Stimulated activated naive CD8-positive, alpha-beta T cell treated with anti-CD3 and anti-CD28 coated beads, Interleukin-15, Interleukin-2, amounts not matched to agents 100 ng/mL and 50 ng/mL, for 24 hours (primary cell): ENCODE results near the gene LYZL2.

ENCODE experiments used
- H3K27ac Mint-ChIP-seq: one replicate; pipeline ENCODE4 v1.8.0; 2021; ENCODE audit warnings: mild to moderate bottlenecking, mixed read lengths
- H3K27me3 Mint-ChIP-seq: one replicate; pipeline ENCODE4 v1.8.0; 2021; ENCODE audit warnings: mixed read lengths
- H3K36me3 Mint-ChIP-seq: one replicate; pipeline ENCODE4 v1.8.0; 2021; ENCODE audit warnings: low read depth, mixed read lengths
- H3K4me1 Mint-ChIP-seq: one replicate; pipeline ENCODE4 v1.8.0; 2021; ENCODE audit warnings: low read depth, mixed read lengths
- H3K4me3 Mint-ChIP-seq: one replicate; pipeline ENCODE4 v1.8.0; 2021; ENCODE audit warnings: mild to moderate bottlenecking, mixed read lengths
- H3K9me3 Mint-ChIP-seq: one replicate; pipeline ENCODE4 v1.8.0; 2021; ENCODE audit warnings: mixed read lengths

The LYZL2 gene

DNA sequence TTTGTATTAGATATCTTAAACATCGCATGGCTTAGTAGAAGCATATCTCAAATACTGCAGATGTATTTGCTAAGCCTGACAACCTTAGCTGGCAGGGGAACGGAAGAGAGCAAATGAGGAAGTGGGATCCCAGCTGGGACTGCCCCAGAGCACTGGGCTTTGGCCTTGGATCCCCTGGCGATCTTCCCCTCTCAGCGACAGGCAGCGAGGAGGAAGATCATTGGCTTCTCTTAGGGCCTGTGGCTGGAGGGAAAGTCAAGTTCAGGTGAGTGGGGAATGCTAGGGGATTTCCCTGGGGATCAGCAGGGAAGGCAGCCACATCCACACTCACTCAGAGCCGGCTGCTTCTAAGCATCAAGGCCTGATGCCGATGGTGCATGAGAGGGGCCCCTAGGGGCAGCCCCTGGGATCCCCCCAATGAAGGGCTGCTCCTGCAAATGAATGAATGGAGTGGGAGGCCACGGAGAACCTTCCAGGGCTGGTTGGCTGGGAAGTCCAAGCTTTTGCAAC is 42.0 kb downstream of the LYZL2 start:
- H3K36me3 Mint-ChIP-seq, result no peaks in the 10 kb centered on the region
- peaks cover 6% of the 10 kb centered on the region for H3K4me1 Mint-ChIP-seq
- H3K9me3 Mint-ChIP-seq, result no peaks in the 10 kb centered on the region
- H3K27me3 Mint-ChIP-seq, result no peaks in the 10 kb centered on the region
- no peak overlapping the region for H3K27ac Mint-ChIP-seq
- no peak overlapping the region for H3K4me3 Mint-ChIP-seq

DNA sequence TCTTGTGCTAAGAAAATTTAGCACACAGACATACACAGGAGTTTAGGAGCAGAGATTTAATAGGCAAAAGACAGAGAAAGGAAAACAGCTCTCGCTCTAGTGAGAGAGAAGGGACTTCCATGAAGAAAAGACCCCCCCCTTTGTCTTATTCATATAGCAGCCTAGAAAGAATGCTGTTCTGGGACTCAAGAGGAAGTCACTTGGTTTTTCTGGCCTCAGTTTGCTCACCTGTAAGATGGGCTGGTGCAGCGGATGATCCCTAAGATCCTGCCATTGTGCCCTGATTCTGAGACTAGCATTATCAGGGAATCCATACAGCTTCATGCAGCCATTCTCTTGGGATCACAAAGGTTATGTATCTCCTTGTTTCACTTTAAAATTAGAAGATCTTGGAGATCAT is 42.7 kb downstream of the LYZL2 start:
- Mint-ChIP-seq H3K4me1 (peaks cover 6% of the 10 kb centered on the region), H3K9me3 (no peaks in the 10 kb centered on the region), H3K4me3 (no peak overlapping the region), H3K36me3 (no peaks in the 10 kb centered on the region), H3K27me3 (no peaks in the 10 kb centered on the region), H3K27ac (no peak overlapping the region)

- peaks cover 6% of the 10 kb centered on the region for H3K4me1 Mint-ChIP-seq
- H3K4me3 Mint-ChIP-seq, result peak overlapping the region; percentile 28
- no peaks in the 10 kb centered on the region for H3K9me3 Mint-ChIP-seq
- no peaks in the 10 kb centered on the region for H3K27me3 Mint-ChIP-seq
- H3K36me3 Mint-ChIP-seq, result no peaks in the 10 kb centered on the region
- peak overlapping the region; percentile 72 for H3K27ac Mint-ChIP-seq
Observed at GRCh38 chr10:30583778-30584415, 45.7 kb downstream of the LYZL2 start.

DNA sequence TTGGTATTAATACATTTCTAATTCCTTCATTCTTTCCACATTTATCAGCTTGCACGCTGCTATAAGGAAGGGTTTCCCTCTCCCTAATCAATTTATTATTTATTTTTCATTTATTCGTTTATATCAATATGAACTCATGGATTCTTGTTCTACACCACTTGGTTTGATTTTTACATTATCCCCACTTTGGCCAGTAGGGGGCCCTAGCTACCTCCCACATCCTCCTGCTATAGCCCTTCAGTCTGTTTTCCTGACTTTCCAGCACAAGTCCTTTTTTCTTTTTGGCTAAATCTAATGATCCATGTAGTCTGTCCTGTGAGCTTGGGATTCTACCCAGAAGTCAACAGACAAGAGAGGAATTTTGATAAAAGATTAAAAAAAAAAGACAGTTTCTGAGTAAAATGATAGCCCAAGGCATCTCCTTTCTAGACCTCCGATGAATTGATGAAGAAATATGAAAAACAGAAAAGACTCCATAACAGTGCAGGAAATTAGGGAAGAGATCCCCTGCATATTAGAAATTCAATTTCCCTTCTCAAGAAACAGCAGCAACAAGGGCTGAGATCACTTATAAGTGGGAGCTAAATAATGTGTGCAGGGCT is 47.7 kb downstream of the LYZL2 start:
- Mint-ChIP-seq H3K27ac (no peak overlapping the region), H3K4me1 (peaks cover 6% of the 10 kb centered on the region), H3K36me3 (no peaks in the 10 kb centered on the region), H3K4me3 (no peak overlapping the region), H3K9me3 (no peaks in the 10 kb centered on the region), H3K27me3 (no peaks in the 10 kb centered on the region)

GRCh38 chr10:30580676-30581075 is 48.9 kb downstream of the LYZL2 start:
- Mint-ChIP-seq H3K27ac (no peak overlapping the region), H3K9me3 (no peaks in the 10 kb centered on the region), H3K36me3 (no peaks in the 10 kb centered on the region), H3K27me3 (no peaks in the 10 kb centered on the region), H3K4me1 (peaks cover 6% of the 10 kb centered on the region), H3K4me3 (no peak overlapping the region)

DNA sequence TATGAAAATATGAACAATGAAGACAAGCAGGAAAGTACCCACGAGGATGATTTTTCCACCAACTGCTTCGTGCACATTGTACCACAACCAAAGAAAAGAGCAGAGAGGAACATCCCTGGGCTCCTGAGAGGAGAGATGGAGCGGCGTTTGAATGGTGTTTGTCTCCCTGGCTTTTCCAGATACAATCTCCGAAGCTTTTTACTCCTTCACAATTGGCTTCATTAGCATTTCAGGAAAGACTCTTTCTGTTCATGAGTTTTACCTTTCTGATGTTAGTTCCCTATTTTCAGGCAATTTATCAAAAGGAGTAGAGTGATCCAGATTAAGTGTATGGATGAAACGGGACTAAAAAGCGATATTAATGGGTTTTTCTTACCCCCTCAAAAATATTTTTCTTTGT is 49.3 kb downstream of the LYZL2 start:
- Mint-ChIP-seq H3K36me3 (no peaks in the 10 kb centered on the region), H3K27ac (no peak overlapping the region), H3K4me1 (peaks cover 6% of the 10 kb centered on the region), H3K4me3 (no peak overlapping the region), H3K27me3 (no peaks in the 10 kb centered on the region), H3K9me3 (no peaks in the 10 kb centered on the region)

GRCh38 chr10:30579574-30579973 is 50.0 kb downstream of the LYZL2 start:
- H3K27ac Mint-ChIP-seq, result no peak overlapping the region
- H3K36me3 Mint-ChIP-seq, result no peaks in the 10 kb centered on the region
- H3K4me1 Mint-ChIP-seq, result peaks cover 6% of the 10 kb centered on the region
- no peaks in the 10 kb centered on the region for H3K27me3 Mint-ChIP-seq
- no peak overlapping the region for H3K4me3 Mint-ChIP-seq
- no peaks in the 10 kb centered on the region for H3K9me3 Mint-ChIP-seq

GRCh38 chr10:30577048-30577447 is 52.5 kb downstream of the LYZL2 start:
- H3K4me3 Mint-ChIP-seq, result no peak overlapping the region
- H3K36me3 Mint-ChIP-seq, result no peaks in the 10 kb centered on the region
- no peaks in the 10 kb centered on the region for H3K27me3 Mint-ChIP-seq
- no peaks in the 10 kb centered on the region for H3K9me3 Mint-ChIP-seq
- H3K27ac Mint-ChIP-seq, result no peak overlapping the region
- H3K4me1 Mint-ChIP-seq, result no peaks in the 10 kb centered on the region

GRCh38 chr10:30576641-30577040 is 52.9 kb downstream of the LYZL2 start:
- Mint-ChIP-seq H3K27me3 (no peaks in the 10 kb centered on the region), H3K4me3 (no peak overlapping the region), H3K36me3 (no peaks in the 10 kb centered on the region), H3K9me3 (no peaks in the 10 kb centered on the region), H3K4me1 (no peaks in the 10 kb centered on the region), H3K27ac (no peak overlapping the region)

DNA sequence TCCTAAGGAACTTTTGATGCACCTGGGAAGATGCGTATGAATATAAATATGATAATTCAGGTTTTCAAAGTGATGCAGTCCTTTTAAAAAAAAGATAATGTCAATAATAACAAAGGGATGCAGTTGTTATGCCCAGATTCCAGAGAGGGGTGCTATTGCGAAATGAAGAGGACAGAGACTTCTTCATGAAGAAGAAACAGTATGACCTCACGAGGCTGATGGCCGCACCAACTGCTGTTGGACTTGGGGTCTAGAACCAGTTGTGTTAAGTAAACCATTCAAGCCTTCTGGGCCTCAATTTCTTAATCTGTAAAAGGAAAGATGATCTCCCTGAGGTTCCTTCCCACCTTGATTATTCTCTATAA is 55.1 kb downstream of the LYZL2 start:
- no peaks in the 10 kb centered on the region for H3K36me3 Mint-ChIP-seq
- no peak overlapping the region for H3K27ac Mint-ChIP-seq
- no peaks in the 10 kb centered on the region for H3K27me3 Mint-ChIP-seq
- H3K4me1 Mint-ChIP-seq, result no peaks in the 10 kb centered on the region
- H3K4me3 Mint-ChIP-seq, result no peak overlapping the region
- H3K9me3 Mint-ChIP-seq, result no peaks in the 10 kb centered on the region

GRCh38 chr10:30573721-30574431 is 55.7 kb downstream of the LYZL2 start:
- Mint-ChIP-seq H3K9me3 (no peaks in the 10 kb centered on the region), H3K27ac (no peak overlapping the region)

DNA sequence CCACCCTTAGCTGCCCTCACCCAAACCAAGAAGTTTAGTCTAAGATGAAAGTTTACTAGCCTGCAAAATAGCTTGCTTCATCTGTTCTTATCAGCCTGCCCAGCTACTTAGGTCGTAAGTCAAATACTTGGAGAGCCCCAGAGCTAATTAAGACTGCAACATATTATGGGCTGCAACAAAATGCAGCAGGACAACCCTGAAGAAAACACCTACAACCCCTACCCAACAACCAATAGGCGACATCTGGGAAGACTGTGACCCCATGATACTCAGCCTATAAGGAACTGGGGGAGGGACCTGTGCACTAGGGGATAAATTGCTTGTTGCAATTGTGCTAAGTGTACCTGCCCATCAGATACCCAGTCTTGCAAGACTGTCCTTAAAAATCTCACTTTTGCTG is 64.1 kb downstream of the LYZL2 start:
- H3K4me1 Mint-ChIP-seq, result no peaks in the 10 kb centered on the region
- H3K9me3 Mint-ChIP-seq, result no peaks in the 10 kb centered on the region
- H3K27me3 Mint-ChIP-seq, result peaks cover 13% of the 10 kb centered on the region
- H3K36me3 Mint-ChIP-seq, result no peaks in the 10 kb centered on the region
- H3K27ac Mint-ChIP-seq, result no peak overlapping the region
- no peak overlapping the region for H3K4me3 Mint-ChIP-seq

More at GRCh38 chr10:30573721-30574431, 55.7 kb downstream of the LYZL2 start:
- Mint-ChIP-seq H3K4me3 (no peak overlapping the region), H3K27me3 (no peaks in the 10 kb centered on the region), H3K4me1 (no peaks in the 10 kb centered on the region), H3K36me3 (no peaks in the 10 kb centered on the region)

- Mint-ChIP-seq H3K36me3 (no peaks in the 10 kb centered on the region), H3K27me3 (peaks cover 13% of the 10 kb centered on the region), H3K9me3 (no peaks in the 10 kb centered on the region), H3K4me1 (no peaks in the 10 kb centered on the region), H3K27ac (no peak overlapping the region), H3K4me3 (no peak overlapping the region)
Observed at GRCh38 chr10:30562787-30563186, 66.8 kb downstream of the LYZL2 start.
